Sigmoid colon (tissue), 7 donors: ENCODE measurements around the gene PRM1. TPM values are rescaled to one million over a fixed set of nuclear protein-coding genes. Genes with fewer than 3 reads are reported as not detected.
A peak's percentile ranks its signal among the peaks of the same experiment; 100 is the strongest.

ENCODE experiments used
- DNase-seq: peaks from one replicate; pipeline ENCODE4 v3.0.0-alpha.2; 2019
- H3K27ac ChIP-seq, 4 donors: fragments of 200-600 bp; sonication (generic); one replicate each; pipeline ENCODE4 v1.5.1; 2016 to 2019; ENCODE audit warnings: mild to moderate bottlenecking in 1 of 4
- H3K27me3 ChIP-seq, 3 donors: fragments of 200-600 bp; sonication (generic); one replicate each; pipeline ENCODE4 v1.5.1; 2019; ENCODE audit warnings: mild to moderate bottlenecking in 1 of 3
- H3K36me3 ChIP-seq, 4 donors: fragments of 200-600 bp; sonication (generic); one replicate each; pipeline ENCODE4 v1.5.1; 2016 to 2019
- H3K4me1 ChIP-seq, 4 donors: fragments of 200-600 bp; sonication (generic); one replicate each; pipeline ENCODE4 v1.5.1; 2017 to 2019
- H3K4me3 ChIP-seq, 4 donors: fragments of 200-600 bp; sonication (generic); one replicate each; pipeline ENCODE4 v1.5.1; 2017 to 2019; ENCODE audit warnings: mild to moderate bottlenecking in 2 of 4, moderate library complexity in 1 of 4
- H3K9me3 ChIP-seq, 4 donors: fragments of 200-600 bp in 3 of 4; sonication (generic) in 3 of 4; one replicate each; pipeline versions ENCODE4 v1.5.1 to v1.6.1; 2013 to 2019
- EP300 ChIP-seq, 4 donors: sonication (generic); formaldehyde crosslinking; IDR thresholded peaks; one replicate each; pipeline ENCODE4 v1.6.1; 2017; ENCODE audit warnings: antibody characterized with exemption in 4 of 4
- POLR2A ChIP-seq, 2 donors: fragments of 450-650 bp; IDR thresholded peaks; one replicate each; pipeline ENCODE4 v1.6.1; 2016; ENCODE audit warnings: antibody characterized with exemption in 2 of 2, mild to moderate bottlenecking in 2 of 2, moderate library complexity in 2 of 2
- POLR2AphosphoS5 ChIP-seq, 4 donors: sonication (generic); formaldehyde crosslinking; IDR thresholded peaks; one replicate each; pipeline ENCODE4 v1.6.1; 2017; ENCODE audit warnings: antibody characterized with exemption in 4 of 4
- WGBS, 2 donors: extraction: QIAGEN DNeasy Blood & Tissue Kit; methylation state at CpG; one replicate each; pipeline ENCODE4 v1.1.7; 2013; 5-methylcytosine and 5-hydroxymethylcytosine counted together
- intact Hi-C: fragments of 100-400 bp; cut with DNase I; formaldehyde crosslinking; loops from one replicate; pipeline ENCODE4 v1.15.1; 2023
- polyA plus RNA-seq, 3 donors: library from polyadenylated mRNA; stranded (reverse); fragments of 200-250 nt; gene quantifications; one replicate each; pipeline ENCODE4 v1.2.3, GENCODE V29; 2013
- total RNA-seq, 4 donors: library from RNA; depleted of rRNA; stranded (reverse); fragments of >200 nt; gene quantifications; one replicate each; pipeline ENCODE4 v1.1.0, GENCODE V29; 2016
- TF ChIP-seq, protein P1 (sequence below), 4 experiments: fragments of 450-650 bp in 3 of 4; fragments of 200-600 bp in 1 of 4; IDR thresholded peaks; one replicate each; pipeline ENCODE4 v1.5.1; 2016 to 2019; ENCODE audit warnings: antibody characterized with exemption in 4 of 4, mild to moderate bottlenecking in 3 of 4, moderate library complexity in 2 of 4
- donor health status: healthy with polysubstance abuse.
- donor health status: Bipolar disorder and iron deficiency.
- donor health status: healthy.

Gene PRM1
- total and polyA plus RNA-seq, 7 donors: not detected

DNA sequence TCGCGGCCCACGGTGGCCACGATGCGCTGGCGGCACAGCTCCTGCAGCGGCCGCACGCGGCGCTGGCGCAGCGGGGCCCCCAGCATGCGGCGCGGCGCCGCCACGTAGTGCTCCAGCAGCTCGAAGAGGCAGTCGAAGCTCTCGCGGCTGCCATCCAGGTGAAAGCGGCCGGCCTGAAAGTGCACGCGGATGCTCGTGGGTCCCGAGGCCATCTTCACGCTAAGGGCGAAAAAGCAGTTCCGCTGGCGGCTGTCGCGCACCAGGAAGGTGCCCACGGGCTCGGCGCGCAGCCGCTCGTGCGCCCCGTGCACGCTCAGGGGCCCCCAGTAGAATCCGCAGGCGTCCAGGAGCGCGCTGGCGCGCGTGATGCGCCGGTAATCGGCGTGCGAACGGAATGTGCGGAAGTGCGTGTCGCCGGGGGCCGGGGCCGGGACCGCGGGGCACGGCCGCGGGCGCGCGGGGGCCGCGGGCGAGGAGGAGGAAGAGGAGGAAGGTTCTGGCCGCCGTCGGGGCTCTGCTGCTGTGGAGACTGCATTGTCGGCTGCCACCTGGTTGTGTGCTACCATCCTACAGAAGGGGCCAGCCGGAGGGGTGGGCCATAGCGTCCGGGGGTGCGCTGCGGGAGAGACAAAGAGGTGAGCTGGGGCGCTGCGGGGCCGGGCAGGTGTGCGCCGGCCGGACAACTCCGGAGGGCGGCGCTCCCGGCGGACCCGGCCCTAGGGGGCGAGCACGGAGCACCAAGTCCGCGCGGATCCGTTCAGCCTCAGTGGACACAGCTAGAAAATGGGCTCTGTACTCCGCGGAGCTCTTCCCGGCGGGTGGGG lies 26.0 kb downstream of the PRM1 start:
- Histone ChIP-seq H3K4me1 (peaks cover 0 to 46% (median 27%) of the 10 kb centered on the region in 4 donors), H3K4me3 (peak overlapping the region; percentile 78 to 88 (median 84)), H3K27me3 (no peaks in the 10 kb centered on the region), H3K9me3 (no peaks in the 10 kb centered on the region), H3K27ac (peak overlapping the region; percentile 90 to 99 (median 94)), H3K36me3 (no peaks in the 10 kb centered on the region)
- WGBS, 2 donors: 1% methylated on average over 105 of the region's 105 CpGs
- DNase-seq: peak; percentile 74
- intact Hi-C loops: loop anchor here (1.0 to 10.0 kb wide), 5 partner anchors 93 to 510 kb away; partner anchors contain the start of gene NUBP1
- TF ChIP-seq POLR2A (IDR thresholded peaks at IDR 0.05): no peak
- no peak for TF ChIP-seq EP300 (IDR thresholded peaks at IDR 0.05)
- TF ChIP-seq, protein P1, sequence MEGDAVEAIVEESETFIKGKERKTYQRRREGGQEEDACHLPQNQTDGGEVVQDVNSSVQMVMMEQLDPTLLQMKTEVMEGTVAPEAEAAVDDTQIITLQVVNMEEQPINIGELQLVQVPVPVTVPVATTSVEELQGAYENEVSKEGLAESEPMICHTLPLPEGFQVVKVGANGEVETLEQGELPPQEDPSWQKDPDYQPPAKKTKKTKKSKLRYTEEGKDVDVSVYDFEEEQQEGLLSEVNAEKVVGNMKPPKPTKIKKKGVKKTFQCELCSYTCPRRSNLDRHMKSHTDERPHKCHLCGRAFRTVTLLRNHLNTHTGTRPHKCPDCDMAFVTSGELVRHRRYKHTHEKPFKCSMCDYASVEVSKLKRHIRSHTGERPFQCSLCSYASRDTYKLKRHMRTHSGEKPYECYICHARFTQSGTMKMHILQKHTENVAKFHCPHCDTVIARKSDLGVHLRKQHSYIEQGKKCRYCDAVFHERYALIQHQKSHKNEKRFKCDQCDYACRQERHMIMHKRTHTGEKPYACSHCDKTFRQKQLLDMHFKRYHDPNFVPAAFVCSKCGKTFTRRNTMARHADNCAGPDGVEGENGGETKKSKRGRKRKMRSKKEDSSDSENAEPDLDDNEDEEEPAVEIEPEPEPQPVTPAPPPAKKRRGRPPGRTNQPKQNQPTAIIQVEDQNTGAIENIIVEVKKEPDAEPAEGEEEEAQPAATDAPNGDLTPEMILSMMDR (IDR thresholded peaks at IDR 0.05): no peak
- TF ChIP-seq POLR2AphosphoS5 (IDR thresholded peaks at IDR 0.05): no peak

DNA sequence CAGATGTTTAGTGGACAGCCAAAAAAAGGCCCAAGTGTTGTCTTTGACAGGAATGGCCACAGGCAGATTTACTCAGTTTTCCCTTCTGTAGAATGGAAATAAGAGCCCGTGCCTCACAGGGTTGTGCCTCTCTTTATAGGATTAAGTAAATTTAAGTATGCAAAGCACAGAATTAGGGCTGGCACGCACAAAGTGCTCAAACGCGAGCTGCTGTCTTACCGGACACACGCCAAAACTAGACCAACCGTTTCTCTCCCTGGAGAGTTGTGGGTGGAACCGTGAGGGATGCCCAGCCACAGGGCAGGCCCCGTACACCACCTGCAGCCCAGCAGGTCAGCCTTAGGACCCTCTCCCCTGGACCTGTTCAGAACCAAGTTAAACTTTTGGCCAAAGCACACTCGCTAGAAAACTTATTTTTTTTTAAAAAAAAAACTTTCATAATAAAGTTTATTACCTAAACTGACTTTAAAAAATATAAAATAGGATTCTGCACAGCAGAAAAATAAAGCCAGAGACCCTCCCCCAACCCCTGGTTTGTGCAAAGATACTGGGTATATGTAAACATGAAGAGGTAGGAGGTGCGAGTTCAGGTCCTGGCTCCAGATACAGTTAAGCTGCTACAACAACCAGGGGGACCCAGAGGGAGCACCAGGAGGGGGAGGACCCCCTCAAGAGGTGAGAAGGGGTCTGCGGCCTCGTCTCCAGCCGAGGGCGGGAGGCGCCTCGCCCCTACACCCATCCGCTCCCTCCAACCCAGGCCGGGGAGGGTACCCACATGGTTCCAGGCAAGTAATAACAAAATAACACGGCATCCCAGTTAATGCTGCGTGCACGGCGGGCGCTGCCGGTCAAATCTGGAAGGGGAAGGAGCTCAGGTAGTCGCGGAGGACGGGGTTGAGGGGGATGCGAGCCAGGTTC lies 26.9 kb downstream of the PRM1 start:
- no peaks in the 10 kb centered on the region for H3K9me3 ChIP-seq
- H3K4me1 ChIP-seq: peaks cover 0 to 44% (median 26%) of the 10 kb centered on the region in 4 donors
- H3K36me3 ChIP-seq: no peaks in the 10 kb centered on the region
- peak overlapping the region in 3 of 4 donors; percentile 90 to 99 (median 96) for H3K27ac ChIP-seq
- H3K27me3 ChIP-seq: no peaks in the 10 kb centered on the region
- intact Hi-C loops: loop anchor here (10.0 kb wide), 2 partner anchors 119 to 509 kb away; partner anchors contain the start of gene NUBP1
- TF ChIP-seq POLR2AphosphoS5 (IDR thresholded peaks at IDR 0.05): no peak
- TF ChIP-seq, protein P1 (IDR thresholded peaks at IDR 0.05): no peak
- TF ChIP-seq EP300 (IDR thresholded peaks at IDR 0.05): no peak
- TF ChIP-seq POLR2A (IDR thresholded peaks at IDR 0.05): no peak
- peak overlapping the region; percentile 78 to 88 (median 84) for H3K4me3 ChIP-seq
- 42 to 48% methylated on average over 29 of the region's 29 CpGs for WGBS, 2 donors
- DNase-seq: no peak

DNA sequence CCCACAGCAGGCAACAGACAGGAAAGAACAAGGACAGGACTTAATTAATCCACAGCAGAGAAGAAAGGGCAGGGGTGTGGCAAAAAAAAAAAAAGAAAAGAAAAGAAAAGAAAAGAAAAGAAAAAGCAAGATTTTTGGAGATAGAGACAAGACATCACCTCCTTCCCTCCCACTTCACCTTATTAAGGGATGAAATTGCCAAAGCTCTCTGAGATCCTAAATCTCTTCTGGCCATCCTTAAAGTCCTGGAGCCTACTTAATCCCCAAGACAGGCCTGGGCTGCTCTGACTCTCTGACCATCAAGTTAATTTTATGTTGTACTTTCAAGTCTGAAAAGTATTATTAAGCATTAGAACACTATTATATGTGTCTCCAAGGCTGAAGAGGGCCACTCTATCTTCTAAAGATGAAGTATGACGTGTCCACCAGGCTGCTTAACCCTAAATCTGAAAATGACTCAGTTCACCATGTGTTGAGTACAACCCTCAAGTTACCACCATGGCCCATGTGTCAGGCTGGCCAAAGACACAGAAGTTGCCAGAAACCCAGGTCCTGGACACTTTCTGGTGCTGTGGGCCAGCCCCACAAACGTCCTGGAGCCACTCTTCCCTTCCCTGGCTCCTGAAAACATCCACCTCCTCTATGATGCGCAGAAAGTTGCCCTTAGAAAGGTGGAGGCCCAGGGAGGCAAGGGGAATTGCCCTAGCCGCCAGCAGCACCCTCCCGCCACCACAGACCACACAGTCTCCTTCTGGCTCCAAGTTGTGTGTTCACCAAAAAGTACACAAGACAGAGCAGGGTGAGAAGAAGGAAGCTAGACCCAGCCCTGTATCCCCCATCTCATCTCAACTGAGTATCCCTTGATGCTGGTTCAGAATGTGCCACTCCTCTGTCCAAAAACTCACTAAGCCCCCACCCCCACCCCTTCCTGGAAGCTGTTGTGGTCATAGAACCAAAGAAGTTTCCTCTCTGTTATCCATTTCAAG lies 27.8 kb downstream of the PRM1 start:
- TF ChIP-seq POLR2A (IDR thresholded peaks at IDR 0.05) (no peak), POLR2AphosphoS5 (IDR thresholded peaks at IDR 0.05) (no peak), EP300 (IDR thresholded peaks at IDR 0.05) (no peak)
- TF ChIP-seq, protein P1 (IDR thresholded peaks at IDR 0.05): no peak
- DNase-seq: no peak
- 72 to 83% methylated on average over 5 of the region's 5 CpGs for WGBS, 2 donors
- Histone ChIP-seq H3K9me3 (no peaks in the 10 kb centered on the region), H3K4me3 (peak overlapping the region in 2 of 4 donors; percentile 9 to 81), H3K27me3 (no peaks in the 10 kb centered on the region), H3K36me3 (no peaks in the 10 kb centered on the region), H3K4me1 (peaks cover 0 to 35% (median 20%) of the 10 kb centered on the region in 4 donors), H3K27ac (peak overlapping the region in 3 of 4 donors; percentile 11 to 37 (median 14))
- intact Hi-C loops: loop anchor here (10.0 kb wide), 2 partner anchors 119 to 509 kb away; partner anchors contain the start of gene NUBP1

DNA sequence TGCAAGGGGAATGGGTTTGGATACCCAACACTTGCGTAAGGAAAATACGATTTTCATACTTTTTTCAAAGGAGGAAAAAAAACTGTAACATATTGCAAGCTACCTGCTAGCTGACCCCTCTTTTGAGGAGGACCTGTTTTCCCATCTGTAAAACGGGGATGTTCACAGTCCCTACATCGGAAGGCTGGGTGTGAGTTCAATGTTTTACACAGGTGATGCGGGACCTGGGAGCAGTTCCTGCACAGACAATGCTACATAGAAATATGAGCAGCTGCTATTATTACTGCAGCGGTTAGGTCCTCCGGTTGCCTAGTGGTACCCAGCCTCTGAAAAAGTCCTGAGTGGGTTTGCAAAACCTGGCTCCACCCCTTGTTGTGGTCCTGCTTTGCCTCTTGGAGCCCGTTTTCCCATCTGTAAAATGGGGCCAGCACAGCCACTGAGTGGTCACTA lies 28.6 kb downstream of the PRM1 start:
- no peak for DNase-seq
- Histone ChIP-seq H3K9me3 (no peaks in the 10 kb centered on the region), H3K27ac (no peak overlapping the region), H3K4me3 (no peak overlapping the region), H3K4me1 (peaks cover 0 to 34% (median 20%) of the 10 kb centered on the region in 4 donors), H3K27me3 (no peaks in the 10 kb centered on the region), H3K36me3 (no peaks in the 10 kb centered on the region)
- TF ChIP-seq POLR2A (IDR thresholded peaks at IDR 0.05) (no peak), POLR2AphosphoS5 (IDR thresholded peaks at IDR 0.05) (no peak), EP300 (IDR thresholded peaks at IDR 0.05) (no peak)
- TF ChIP-seq, protein P1 (IDR thresholded peaks at IDR 0.05): no peak
- intact Hi-C loops: loop anchor here (10.0 kb wide), 2 partner anchors 118 to 508 kb away; partner anchors contain the start of gene NUBP1
- 84 to 93% methylated on average over 8 of the region's 8 CpGs for WGBS, 2 donors
